DOHH2 (cell line): Measurements from ENCODE around the gene UBE2I.

Source experiments
- H3F3A ChIP-seq: fragments of 200-600 bp; sonication (generic), shearing (Covaris generic); 2 replicates; pipeline ENCODE4 v1.6.0; 2016; ENCODE audit warnings: antibody characterized with exemption, mild to moderate bottlenecking; ENCODE audit not compliant: control insufficient read depth, insufficient read depth
- H3K27ac ChIP-seq: fragments of 200-600 bp; sonication (generic); 2 replicates; pipeline ENCODE4 v1.5.1; 2014; ENCODE audit warnings: low read depth, mild to moderate bottlenecking, low read length, moderate library complexity
- H3K27me3 ChIP-seq: fragments of 200-600 bp; sonication (generic); 2 replicates; pipeline ENCODE4 v1.6.1; 2014; ENCODE audit warnings: mild to moderate bottlenecking, low read length, mixed read lengths; ENCODE audit not compliant: control insufficient read depth
- H3K36me3 ChIP-seq: fragments of 200-600 bp; sonication (generic); 2 replicates; pipeline ENCODE4 v1.6.1; 2014; ENCODE audit warnings: mild to moderate bottlenecking, low read length, moderate library complexity, mixed read lengths; ENCODE audit not compliant: control insufficient read depth
- H3K4me1 ChIP-seq: fragments of 200-600 bp; sonication (generic); 2 replicates; pipeline ENCODE4 v1.6.1; 2014; ENCODE audit warnings: mild to moderate bottlenecking, low read length, mixed read lengths; ENCODE audit not compliant: control insufficient read depth
- H3K4me2 ChIP-seq: fragments of 200-600 bp; sonication (generic); 2 replicates; pipeline ENCODE4 v1.6.0; 2014; ENCODE audit warnings: mild to moderate bottlenecking, low read length, moderate library complexity
- H3K4me3 ChIP-seq: fragments of 200-600 bp; sonication (generic); 2 replicates; pipeline ENCODE4 v1.5.1; 2014; ENCODE audit warnings: mild to moderate bottlenecking, low read length, mixed read lengths
- H3K79me2 ChIP-seq: fragments of 200-600 bp; sonication (generic); 2 replicates; pipeline ENCODE4 v1.6.1; 2014; ENCODE audit warnings: mild to moderate bottlenecking, low read length, mixed read lengths; ENCODE audit not compliant: control insufficient read depth
- H3K9me2 ChIP-seq: fragments of 200-600 bp; sonication (generic); replicated peaks from 2 replicates; pipeline ENCODE4 v1.6.1; 2014; ENCODE audit warnings: mild to moderate bottlenecking, low read length, mixed read lengths; ENCODE audit not compliant: control insufficient read depth
- H3K9me3 ChIP-seq: fragments of 200-600 bp; sonication (generic); 2 replicates; pipeline ENCODE4 v1.6.1; 2014; ENCODE audit warnings: antibody characterized with exemption, low read length, mixed read lengths; ENCODE audit not compliant: control insufficient read depth, insufficient read depth
- H4K20me1 ChIP-seq: fragments of 200-600 bp; sonication (generic); 2 replicates; pipeline ENCODE4 v1.6.0; 2014; ENCODE audit warnings: low read depth, mild to moderate bottlenecking, antibody characterized with exemption, low read length, moderate library complexity; ENCODE audit not compliant: control insufficient read depth, insufficient read depth
- EZH2phosphoT487 ChIP-seq: fragments of 200-600 bp; sonication (generic); IDR thresholded peaks from 2 replicates; pipeline ENCODE4 v1.6.1; 2017; ENCODE audit warnings: borderline replicate concordance, mild to moderate bottlenecking, antibody characterized with exemption, low read length, moderate library complexity, mixed read lengths
- TF ChIP-seq, protein P1 (sequence below): fragments of 200-600 bp; sonication (generic); IDR thresholded peaks from one replicate; pipeline ENCODE4 v1.5.1; 2014; ENCODE audit warnings: antibody characterized with exemption, mild to moderate bottlenecking, low read depth, low read length; ENCODE audit not compliant: poor library complexity, severe bottlenecking

The UBE2I gene

GRCh38 chr16:1347286-1347855, 37.9 kb downstream of the UBE2I start:
- Histone ChIP-seq H4K20me1 (0 out of 2 replicates have a peak, but pooled peaks cover 4% of the 10 kb centered on the region), H3K9me2 (no peaks in the 10 kb centered on the region), H3F3A (no peaks in the 10 kb centered on the region), H3K79me2 (peaks cover 19% of the 10 kb centered on the region), H3K27ac (no peak overlapping the region), H3K36me3 (peaks cover 13% of the 10 kb centered on the region; the same call in 1 of the 2 replicates), H3K4me3 (no peak overlapping the region), H3K4me2 (no peak overlapping the region), H3K4me1 (peaks cover 22% of the 10 kb centered on the region), H3K27me3 (no peaks in the 10 kb centered on the region), H3K9me3 (no peaks in the 10 kb centered on the region)
- TF ChIP-seq, protein P1, sequence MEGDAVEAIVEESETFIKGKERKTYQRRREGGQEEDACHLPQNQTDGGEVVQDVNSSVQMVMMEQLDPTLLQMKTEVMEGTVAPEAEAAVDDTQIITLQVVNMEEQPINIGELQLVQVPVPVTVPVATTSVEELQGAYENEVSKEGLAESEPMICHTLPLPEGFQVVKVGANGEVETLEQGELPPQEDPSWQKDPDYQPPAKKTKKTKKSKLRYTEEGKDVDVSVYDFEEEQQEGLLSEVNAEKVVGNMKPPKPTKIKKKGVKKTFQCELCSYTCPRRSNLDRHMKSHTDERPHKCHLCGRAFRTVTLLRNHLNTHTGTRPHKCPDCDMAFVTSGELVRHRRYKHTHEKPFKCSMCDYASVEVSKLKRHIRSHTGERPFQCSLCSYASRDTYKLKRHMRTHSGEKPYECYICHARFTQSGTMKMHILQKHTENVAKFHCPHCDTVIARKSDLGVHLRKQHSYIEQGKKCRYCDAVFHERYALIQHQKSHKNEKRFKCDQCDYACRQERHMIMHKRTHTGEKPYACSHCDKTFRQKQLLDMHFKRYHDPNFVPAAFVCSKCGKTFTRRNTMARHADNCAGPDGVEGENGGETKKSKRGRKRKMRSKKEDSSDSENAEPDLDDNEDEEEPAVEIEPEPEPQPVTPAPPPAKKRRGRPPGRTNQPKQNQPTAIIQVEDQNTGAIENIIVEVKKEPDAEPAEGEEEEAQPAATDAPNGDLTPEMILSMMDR: no peak
- no peak for TF ChIP-seq EZH2phosphoT487

DNA sequence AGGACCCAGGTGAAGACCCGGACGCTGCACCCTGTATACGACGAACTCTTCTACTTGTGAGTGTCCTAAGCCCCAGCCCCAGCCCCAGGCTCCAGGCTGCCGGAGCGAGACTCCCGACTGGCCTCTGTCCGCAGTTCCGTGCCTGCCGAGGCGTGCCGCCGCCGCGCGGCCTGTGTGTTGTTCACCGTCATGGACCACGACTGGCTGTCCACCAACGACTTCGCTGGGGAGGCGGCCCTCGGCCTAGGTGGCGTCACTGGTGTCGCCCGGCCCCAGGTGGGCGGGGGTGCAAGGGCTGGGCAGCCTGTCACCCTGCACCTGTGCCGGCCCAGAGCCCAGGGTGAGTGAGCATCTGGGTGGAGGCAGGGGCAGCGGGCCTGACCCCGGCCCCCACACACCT, 38.5 kb downstream of the UBE2I start:
- Histone ChIP-seq H3K27me3 (no peaks in the 10 kb centered on the region), H3K9me3 (no peaks in the 10 kb centered on the region), H3K9me2 (no peaks in the 10 kb centered on the region), H3K27ac (no peak overlapping the region), H3K4me2 (no peak overlapping the region), H3F3A (no peaks in the 10 kb centered on the region), H4K20me1 (0 out of 2 replicates have a peak, but pooled peaks cover 4% of the 10 kb centered on the region), H3K4me1 (peaks cover 21% of the 10 kb centered on the region), H3K36me3 (peaks cover 13% of the 10 kb centered on the region; the same call in 1 of the 2 replicates), H3K79me2 (peaks cover 25% of the 10 kb centered on the region), H3K4me3 (no peak overlapping the region)
- TF ChIP-seq, protein P1: no peak
- no peak for TF ChIP-seq EZH2phosphoT487

- H3K36me3 ChIP-seq: peaks cover 13% of the 10 kb centered on the region; the same call in 1 of the 2 replicates
- no peak overlapping the region for H3K27ac ChIP-seq
- TF ChIP-seq EZH2phosphoT487: no peak
- TF ChIP-seq, protein P1: no peak
- no peak overlapping the region for H3K4me2 ChIP-seq
- H3K9me3 ChIP-seq: no peaks in the 10 kb centered on the region
- H3K4me1 ChIP-seq: peaks cover 16% of the 10 kb centered on the region
- no peaks in the 10 kb centered on the region for H3F3A ChIP-seq
- H3K9me2 ChIP-seq: no peaks in the 10 kb centered on the region
- 0 out of 2 replicates have a peak, but pooled peaks cover 2% of the 10 kb centered on the region for H4K20me1 ChIP-seq
- H3K79me2 ChIP-seq: peaks cover 30% of the 10 kb centered on the region
- H3K27me3 ChIP-seq: no peaks in the 10 kb centered on the region
- H3K4me3 ChIP-seq: no peak overlapping the region
These were observed 39.0 kb downstream of the UBE2I start for GRCh38 chr16:1348441-1348840.
